A549 (cell line): Measurements from ENCODE around the gene LAMA2.

Experiments used
- CHD4 ChIP-seq: fragments of 200-600 bp; sonication (generic); IDR thresholded peaks from 2 replicates; pipeline ENCODE4 v1.6.1; 2016; ENCODE audit warnings: antibody characterized with exemption, mild to moderate bottlenecking, borderline replicate concordance
- CTCF ChIP-seq: fragments of >200 bp; sonication (Bioruptor Twin); formaldehyde crosslinking; IDR thresholded peaks from 3 replicates; pipeline ENCODE4 v1.5.1; 2016
- EHMT2 ChIP-seq: fragments of 200-600 bp; sonication (generic); IDR thresholded peaks from 2 replicates; pipeline ENCODE4 v1.6.1; 2016; ENCODE audit warnings: antibody characterized with exemption, low read depth, mild to moderate bottlenecking, moderate library complexity
- EP300 ChIP-seq, 2 experiments: fragments of >200 bp; sonication (Bioruptor Twin); formaldehyde crosslinking; IDR thresholded peaks; 2 replicates in 1 of 2; 3 replicates in 1 of 2; pipeline ENCODE4 v1.6.1; 2016 to 2017
- FOSL2 ChIP-seq, 2 experiments: fragments of 450-650 bp in 1 of 2; fragments of >200 bp in 1 of 2; sonication (Bioruptor Twin) in 1 of 2; formaldehyde crosslinking; IDR thresholded peaks; 2 replicates each; pipeline versions ENCODE4 v1.5.0 to v1.6.1; 2016 to 2020; ENCODE audit warnings: mild to moderate bottlenecking in 1 of 2, moderate library complexity in 1 of 2
- MYC ChIP-seq: IDR thresholded peaks from 2 replicates; pipeline ENCODE4 v1.6.1; 2012; ENCODE audit warnings: mild to moderate bottlenecking, inconsistent platforms, low read length, improper control_type of control experiment, borderline replicate concordance
- NPAS2 ChIP-seq: fragments of 250-450 bp; sonication (Bioruptor Pico); IDR thresholded peaks from 2 replicates; pipeline ENCODE4 v1.8.0; 2022; ENCODE audit warnings: mild to moderate bottlenecking, moderate library complexity, borderline replicate concordance
- PBX3 ChIP-seq: IDR thresholded peaks from 2 replicates; pipeline ENCODE4 v1.6.1; 2012
- POLR2A ChIP-seq: IDR thresholded peaks from 2 replicates; pipeline ENCODE4 v1.6.1; 2012; ENCODE audit warnings: mild to moderate bottlenecking, low read length
- RFX5 ChIP-seq: fragments of 450-650 bp; IDR thresholded peaks from 2 replicates; pipeline ENCODE4 v1.7.1; 2014; ENCODE audit warnings: antibody characterized with exemption, mild to moderate bottlenecking, moderate library complexity

GRCh38 chr6:129007701-129008373 is 124.9 kb downstream of the LAMA2 start:
- no peak for TF ChIP-seq EP300 (IDR thresholded peaks at IDR 0.05)
- no peak for TF ChIP-seq FOSL2 (IDR thresholded peaks at IDR 0.05)
- TF ChIP-seq FOSL2 (CRISPR knock-in tag; IDR thresholded peaks at IDR 0.05) = no peak
- no peak for TF ChIP-seq CHD4
- TF ChIP-seq POLR2A = no peak
- TF ChIP-seq EHMT2 = no peak
- no peak for TF ChIP-seq NPAS2 (CRISPR knock-in tag)
- TF ChIP-seq RFX5 = no peak
- no peak for TF ChIP-seq MYC
- TF ChIP-seq CTCF = no peak
- no peak for TF ChIP-seq PBX3
